Measurements from ENCODE around the gene NXPH1.

NXPH1 gene

DNA sequence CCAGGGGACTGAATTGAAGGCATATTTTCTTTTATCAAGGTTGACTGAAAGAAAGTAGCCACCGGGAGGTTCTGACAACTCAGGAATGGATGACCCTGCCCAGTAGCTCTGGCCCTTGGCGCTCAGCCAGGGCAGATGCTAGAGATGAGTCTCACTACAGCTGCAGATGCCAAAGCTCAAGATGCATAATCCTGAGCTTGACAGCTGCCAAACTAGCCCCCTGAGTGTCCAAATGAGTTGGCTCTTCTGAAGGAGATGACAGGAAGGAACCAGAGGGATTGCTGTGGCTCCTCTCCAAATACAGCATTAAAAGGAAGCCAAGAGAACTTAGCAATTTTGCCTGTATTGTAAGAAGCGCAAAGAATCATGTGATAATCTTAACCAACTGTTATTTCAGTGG lies 78.4 kb downstream of the NXPH1 start:
- DNase-seq (ENCODE audit: low spot score), result no peak
- Histone ChIP-seq H3K27ac (ENCODE audit: poor library complexity, severe bottlenecking) (no peak overlapping the region), H3K36me3 (ENCODE audit: low read depth) (no peaks in the 10 kb centered on the region), H3K9me3 (ENCODE audit: severe bottlenecking) (no peaks in the 10 kb centered on the region), H3K4me3 (ENCODE audit: severe bottlenecking) (no peak overlapping the region), H3K4me1 (ENCODE audit: insufficient read depth, poor library complexity, severe bottlenecking) (no peaks in the 10 kb centered on the region), H3K27me3 (ENCODE audit: insufficient read depth, poor library complexity, severe bottlenecking) (no peaks in the 10 kb centered on the region)
- no peak for TF ChIP-seq CTCF (IDR thresholded peaks at IDR 0.05; ENCODE audit: poor library complexity, severe bottlenecking)
- ATAC-seq (ENCODE audit: low read depth), result no peak

GRCh38 chr7:8514781-8515519 lies 81.5 kb downstream of the NXPH1 start:
- Histone ChIP-seq H3K4me3 (ENCODE audit: severe bottlenecking) (no peak overlapping the region), H3K27ac (ENCODE audit: poor library complexity, severe bottlenecking) (no peak overlapping the region), H3K36me3 (ENCODE audit: low read depth) (no peaks in the 10 kb centered on the region), H3K4me1 (ENCODE audit: insufficient read depth, poor library complexity, severe bottlenecking) (no peaks in the 10 kb centered on the region), H3K27me3 (ENCODE audit: insufficient read depth, poor library complexity, severe bottlenecking) (no peaks in the 10 kb centered on the region), H3K9me3 (ENCODE audit: severe bottlenecking) (no peaks in the 10 kb centered on the region)
- DNase-seq (ENCODE audit: low spot score) (no peak), ATAC-seq (ENCODE audit: low read depth) (no peak)
- TF ChIP-seq CTCF (IDR thresholded peaks at IDR 0.05; ENCODE audit: poor library complexity, severe bottlenecking), result no peak

DNA sequence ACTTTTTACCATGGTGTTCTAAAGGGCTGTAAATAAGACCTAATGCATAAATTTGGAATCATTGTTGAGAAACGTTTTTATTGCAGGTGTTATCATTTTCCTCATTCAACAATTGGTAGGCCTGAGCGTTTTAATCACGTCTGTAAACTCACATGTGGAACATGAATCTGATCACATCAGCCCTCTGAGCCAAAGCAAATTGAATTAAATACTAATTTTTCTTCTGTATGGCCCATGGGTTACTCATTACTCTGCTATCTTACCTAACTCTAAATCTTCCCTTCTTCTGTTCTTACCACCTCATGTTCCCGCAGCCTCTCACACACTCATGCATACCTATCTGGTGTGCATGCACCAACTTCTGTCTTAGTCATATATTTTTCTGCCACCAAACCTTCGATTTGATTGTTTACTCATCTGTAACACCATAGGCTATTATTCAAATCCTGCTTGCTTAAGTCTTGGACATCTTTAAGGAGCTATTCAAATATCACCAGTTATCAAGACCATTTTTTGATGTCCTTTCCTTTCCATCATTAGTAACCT lies 82.3 kb downstream of the NXPH1 start:
- DNase-seq (ENCODE audit: low spot score) (no peak), ATAC-seq (ENCODE audit: low read depth) (no peak; the same call in 2 of the 3 replicates)
- Histone ChIP-seq H3K4me3 (ENCODE audit: severe bottlenecking) (no peak overlapping the region), H3K27me3 (ENCODE audit: insufficient read depth, poor library complexity, severe bottlenecking) (no peaks in the 10 kb centered on the region), H3K27ac (ENCODE audit: poor library complexity, severe bottlenecking) (no peak overlapping the region), H3K9me3 (ENCODE audit: severe bottlenecking) (no peaks in the 10 kb centered on the region), H3K36me3 (ENCODE audit: low read depth) (no peaks in the 10 kb centered on the region), H3K4me1 (ENCODE audit: insufficient read depth, poor library complexity, severe bottlenecking) (no peaks in the 10 kb centered on the region)
- TF ChIP-seq CTCF (IDR thresholded peaks at IDR 0.05; ENCODE audit: poor library complexity, severe bottlenecking), result no peak

GRCh38 chr7:8516976-8517375 lies 83.6 kb downstream of the NXPH1 start:
- no peaks in the 10 kb centered on the region for H3K36me3 ChIP-seq (ENCODE audit: low read depth)
- no peaks in the 10 kb centered on the region for H3K9me3 ChIP-seq (ENCODE audit: severe bottlenecking)
- no peak for DNase-seq (ENCODE audit: low spot score)
- TF ChIP-seq CTCF (IDR thresholded peaks at IDR 0.05; ENCODE audit: poor library complexity, severe bottlenecking), result no peak
- ATAC-seq (ENCODE audit: low read depth), result no peak
- no peaks in the 10 kb centered on the region for H3K4me1 ChIP-seq (ENCODE audit: insufficient read depth, poor library complexity, severe bottlenecking)
- H3K27me3 ChIP-seq (ENCODE audit: insufficient read depth, poor library complexity, severe bottlenecking), result no peaks in the 10 kb centered on the region
- no peak overlapping the region for H3K27ac ChIP-seq (ENCODE audit: poor library complexity, severe bottlenecking)
- H3K4me3 ChIP-seq (ENCODE audit: severe bottlenecking), result no peak overlapping the region

DNA sequence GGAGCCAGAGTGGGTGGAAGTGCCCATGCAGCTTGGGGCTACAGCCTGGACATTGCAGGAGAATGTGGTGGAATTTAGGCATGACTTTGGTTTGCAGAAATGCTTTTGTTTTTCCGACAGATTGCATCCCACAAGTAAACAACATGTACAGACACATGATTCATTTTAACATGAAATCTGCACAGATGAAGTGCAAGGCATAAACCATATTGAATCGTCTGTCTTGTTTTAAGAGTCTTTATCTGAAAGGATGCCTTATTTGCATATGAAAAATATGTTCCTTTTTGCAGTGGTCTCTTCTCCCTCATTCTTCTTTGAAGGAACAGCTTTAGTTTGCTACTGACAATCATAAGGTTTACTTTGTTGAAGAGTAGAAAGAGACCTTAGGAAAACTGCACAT lies 94.9 kb downstream of the NXPH1 start:
- no peak for TF ChIP-seq CTCF (IDR thresholded peaks at IDR 0.05; ENCODE audit: poor library complexity, severe bottlenecking)
- H3K36me3 ChIP-seq (ENCODE audit: low read depth), result no peaks in the 10 kb centered on the region
- no peaks in the 10 kb centered on the region for H3K4me1 ChIP-seq (ENCODE audit: insufficient read depth, poor library complexity, severe bottlenecking)
- DNase-seq (ENCODE audit: low spot score) (no peak), ATAC-seq (ENCODE audit: low read depth) (no peak)
- no peaks in the 10 kb centered on the region for H3K9me3 ChIP-seq (ENCODE audit: severe bottlenecking)
- peaks cover 4% of the 10 kb centered on the region for H3K27me3 ChIP-seq (ENCODE audit: insufficient read depth, poor library complexity, severe bottlenecking)
- H3K27ac ChIP-seq (ENCODE audit: poor library complexity, severe bottlenecking), result no peak overlapping the region
- no peak overlapping the region for H3K4me3 ChIP-seq (ENCODE audit: severe bottlenecking)
